Measurements from ENCODE around the gene PLCB3.

PLCB3 gene

DNA sequence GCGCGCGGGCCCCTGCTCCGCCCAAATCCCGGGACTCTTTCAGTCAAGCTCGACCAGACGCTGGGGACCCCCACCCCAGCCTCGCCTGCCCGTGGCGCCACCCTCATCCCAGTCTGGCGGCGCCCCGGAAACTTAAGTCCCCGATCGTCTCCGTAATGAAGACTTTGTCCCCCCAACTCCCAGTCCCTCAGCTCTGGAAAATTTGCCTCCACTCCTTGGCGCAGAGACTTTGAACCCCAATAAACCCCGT is 348 bp downstream of the PLCB3 start:
- no peak for DNase-seq

- DNase-seq, result no peak
Observed at GRCh38 chr11:64252003-64252872, 908 bp downstream of the PLCB3 start.

GRCh38 chr11:64253043-64253442 is 1.7 kb downstream of the PLCB3 start:
- DNase-seq, result no peak

GRCh38 chr11:64253481-64253880 is 2.2 kb downstream of the PLCB3 start:
- no peak for DNase-seq

- no peak for DNase-seq
Observed at GRCh38 chr11:64254326-64254725, 3.0 kb downstream of the PLCB3 start.

DNA sequence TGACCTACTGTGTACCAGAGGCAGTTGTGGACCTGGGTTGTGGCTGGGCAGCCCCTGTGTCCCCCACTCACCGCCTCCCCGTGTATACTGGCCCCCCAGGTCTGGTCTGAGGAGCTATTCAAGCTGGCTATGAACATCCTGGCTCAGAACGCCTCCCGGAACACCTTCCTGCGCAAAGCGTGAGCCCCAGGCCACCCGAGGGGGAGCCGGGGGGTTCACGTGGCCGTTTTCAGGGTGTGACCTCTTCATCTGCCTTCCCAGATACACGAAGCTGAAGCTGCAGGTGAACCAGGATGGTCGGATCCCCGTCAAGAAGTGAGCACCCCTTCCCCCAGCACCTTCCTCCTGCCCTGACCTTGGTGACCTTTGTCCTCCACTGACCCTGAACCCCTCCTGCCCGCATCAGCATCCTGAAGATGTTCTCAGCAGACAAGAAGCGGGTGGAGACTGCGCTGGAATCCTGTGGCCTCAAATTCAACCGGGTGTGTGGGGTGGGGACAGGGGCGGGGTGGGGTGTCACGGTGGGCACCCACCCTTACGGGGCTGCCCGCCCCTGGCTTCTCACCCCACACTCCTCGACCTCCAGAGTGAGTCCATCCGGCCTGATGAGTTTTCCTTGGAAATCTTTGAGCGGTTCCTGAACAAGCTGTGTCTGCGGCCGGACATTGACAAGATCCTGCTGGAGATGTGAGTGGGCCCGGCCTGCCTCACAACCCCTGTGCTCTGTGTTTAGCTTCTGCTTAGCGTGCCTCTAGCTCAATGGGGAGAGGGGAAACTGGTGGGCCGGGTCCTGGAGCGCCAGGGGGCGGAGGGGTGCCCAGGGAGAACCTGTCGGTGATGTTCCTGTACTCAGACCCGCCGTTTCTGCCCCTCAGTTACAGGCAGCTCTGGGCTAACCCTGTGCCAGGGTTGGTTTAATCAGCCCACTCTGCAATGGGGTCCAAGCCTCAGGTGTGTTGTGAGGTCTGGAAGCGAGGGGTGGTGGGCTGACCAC is 4.1 kb downstream of the PLCB3 start:
- no peak for DNase-seq

DNA sequence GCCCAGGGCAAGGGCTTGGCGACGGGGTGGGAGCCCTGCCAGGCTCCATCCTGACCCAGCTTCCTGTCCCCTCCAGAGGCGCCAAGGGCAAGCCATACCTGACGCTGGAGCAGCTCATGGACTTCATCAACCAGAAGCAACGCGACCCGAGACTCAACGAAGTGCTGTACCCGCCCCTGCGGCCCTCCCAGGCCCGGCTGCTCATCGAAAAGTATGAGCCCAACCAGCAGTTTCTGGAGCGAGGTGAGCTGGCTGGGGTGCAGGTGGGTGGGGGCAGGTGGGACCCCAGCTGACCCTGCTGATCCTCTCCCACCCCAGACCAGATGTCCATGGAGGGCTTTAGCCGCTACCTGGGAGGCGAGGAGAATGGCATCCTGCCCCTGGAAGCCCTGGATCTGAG is 5.0 kb downstream of the PLCB3 start:
- DNase-seq, result no peak

GRCh38 chr11:64258356-64258755 is 7.0 kb downstream of the PLCB3 start:
- no peak for DNase-seq

DNA sequence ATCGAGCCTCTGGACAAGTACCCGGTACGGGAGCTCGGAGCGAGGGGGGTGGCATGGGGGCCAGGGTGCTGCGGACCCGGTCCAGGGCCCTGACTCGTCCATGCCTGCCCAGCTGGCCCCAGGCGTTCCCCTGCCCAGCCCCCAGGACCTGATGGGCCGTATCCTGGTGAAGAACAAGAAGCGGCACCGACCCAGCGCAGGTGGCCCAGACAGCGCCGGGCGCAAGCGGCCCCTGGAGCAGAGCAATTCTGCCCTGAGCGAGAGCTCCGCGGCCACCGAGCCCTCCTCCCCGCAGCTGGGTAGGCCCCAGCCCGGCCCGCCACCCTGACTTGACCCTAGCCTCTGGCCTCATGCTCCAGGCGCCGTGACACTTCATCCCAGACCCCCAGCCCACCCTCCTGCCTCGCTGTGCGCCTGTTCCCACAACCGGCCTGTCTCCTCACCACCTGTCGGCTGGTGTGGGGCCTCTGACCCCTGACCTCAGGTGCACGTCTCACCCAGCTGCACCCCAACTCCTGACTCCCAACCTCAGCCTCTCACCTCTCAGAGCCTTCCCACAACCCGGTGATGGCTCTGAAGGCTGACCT is 7.7 kb downstream of the PLCB3 start:
- no peak for DNase-seq

DNA sequence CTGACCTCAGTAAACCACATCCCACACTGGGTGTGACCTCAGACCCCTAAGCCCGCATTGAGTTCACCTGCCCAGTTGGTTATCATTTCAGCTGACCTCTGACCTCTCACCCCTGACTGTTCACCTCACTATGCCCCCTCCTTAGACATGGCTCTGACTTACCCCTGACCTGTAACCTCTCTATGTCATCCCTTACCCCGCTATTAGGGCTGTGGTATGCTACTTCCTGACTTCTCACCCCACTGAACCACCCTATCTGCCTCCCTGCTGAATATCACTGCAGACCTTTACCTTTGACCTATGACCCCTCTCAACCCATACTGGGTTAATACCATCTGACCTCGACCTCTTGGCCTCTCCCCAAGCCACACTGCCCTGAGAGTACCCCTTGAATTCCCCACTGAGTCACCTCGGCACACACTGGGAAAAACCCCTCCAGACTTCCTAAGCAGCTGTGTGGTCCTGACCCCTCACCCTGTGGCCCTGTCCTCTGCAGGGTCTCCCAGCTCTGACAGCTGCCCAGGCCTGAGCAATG is 8.3 kb downstream of the PLCB3 start:
- no peak for DNase-seq

GRCh38 chr11:64260147-64260708 is 8.9 kb downstream of the PLCB3 start:
- no peak for DNase-seq

DNA sequence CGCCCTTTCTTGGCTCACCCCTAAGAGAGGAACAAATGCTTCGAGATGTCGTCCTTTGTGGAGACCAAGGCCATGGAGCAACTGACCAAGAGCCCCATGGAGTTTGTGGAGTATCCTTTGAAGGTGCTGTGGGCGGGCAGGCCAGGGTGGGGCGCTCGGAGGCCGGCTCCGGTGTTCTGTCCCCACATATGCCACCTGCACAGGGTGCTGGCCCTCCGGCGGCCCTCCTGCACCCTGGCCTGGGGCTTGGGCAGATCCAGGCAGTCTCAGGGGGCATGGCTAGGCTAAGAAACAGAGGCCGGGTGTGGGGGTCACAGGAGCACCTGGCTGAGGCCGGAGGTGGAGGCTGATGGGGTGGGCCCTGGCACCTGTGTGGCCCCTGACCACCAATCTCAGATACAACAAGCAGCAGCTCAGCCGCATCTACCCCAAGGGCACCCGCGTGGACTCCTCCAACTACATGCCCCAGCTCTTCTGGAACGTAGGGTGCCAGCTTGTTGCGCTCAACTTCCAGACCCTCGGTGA is 10.3 kb downstream of the PLCB3 start:
- no peak for DNase-seq

- no peak for DNase-seq
Observed at GRCh38 chr11:64262271-64263002, 11.1 kb downstream of the PLCB3 start.

DNA sequence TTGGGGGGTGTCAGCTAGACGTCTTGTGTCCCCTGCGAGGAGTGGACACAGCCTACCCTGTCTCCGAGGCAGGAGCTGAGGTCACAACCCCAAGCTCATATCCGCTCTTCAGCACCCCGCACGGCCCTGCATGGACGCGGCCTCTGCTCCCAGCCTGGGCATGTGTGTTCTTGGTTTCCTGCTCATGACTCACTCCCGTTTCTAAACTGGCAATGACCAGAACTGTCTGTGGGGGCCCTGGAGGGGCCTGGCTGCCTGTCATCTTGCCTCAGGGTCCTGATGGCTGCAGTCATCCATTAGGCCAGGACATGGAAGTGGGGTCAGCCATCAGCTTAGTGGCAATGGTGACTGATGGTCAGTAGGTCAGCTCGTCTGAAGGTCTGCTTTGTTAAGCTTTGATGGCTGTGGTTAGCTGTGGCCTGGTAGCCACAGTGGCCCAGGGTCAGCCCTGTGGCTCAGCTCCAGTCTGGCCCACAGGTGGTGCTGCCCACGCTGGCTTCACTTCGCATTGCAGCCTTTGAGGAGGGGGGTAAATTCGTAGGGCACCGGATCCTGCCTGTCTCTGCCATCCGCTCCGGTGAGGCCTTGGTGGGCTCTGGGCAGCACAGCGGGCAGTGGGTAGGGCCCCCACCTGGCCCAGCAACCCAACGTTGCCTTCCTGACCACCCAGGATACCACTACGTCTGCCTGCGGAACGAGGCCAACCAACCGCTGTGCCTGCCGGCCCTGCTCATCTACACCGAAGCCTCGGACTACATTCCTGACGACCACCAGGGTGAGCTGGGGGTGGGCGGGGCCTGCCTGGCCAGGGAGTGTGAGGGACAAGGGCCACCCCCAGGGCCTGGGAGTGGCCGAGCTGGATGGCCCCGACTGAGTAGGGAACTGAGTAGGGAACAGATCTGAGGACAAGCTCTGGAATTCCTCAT is 12.0 kb downstream of the PLCB3 start:
- no peak for DNase-seq

- no peak for DNase-seq
Observed at GRCh38 chr11:64263947-64264317, 12.6 kb downstream of the PLCB3 start.

GRCh38 chr11:64264371-64264852 is 13.1 kb downstream of the PLCB3 start:
- no peak for DNase-seq

GRCh38 chr11:64265176-64266160 is 14.1 kb downstream of the PLCB3 start:
- DNase-seq, result no peak

- DNase-seq, result no peak
Observed at GRCh38 chr11:64266339-64266738, 15.0 kb downstream of the PLCB3 start.

- no peak for DNase-seq
Observed at GRCh38 chr11:64267207-64267945, 16.0 kb downstream of the PLCB3 start.

All from NCI-H1436 (cell line).